ENCODE data around the gene SUFU. TPM values are rescaled to one million over a fixed set of nuclear protein-coding genes. Genes with fewer than 3 reads are reported as not detected.

Gene SUFU
- total RNA-seq, 1 donor from 2014 or later, result 6.2 TPM

DNA sequence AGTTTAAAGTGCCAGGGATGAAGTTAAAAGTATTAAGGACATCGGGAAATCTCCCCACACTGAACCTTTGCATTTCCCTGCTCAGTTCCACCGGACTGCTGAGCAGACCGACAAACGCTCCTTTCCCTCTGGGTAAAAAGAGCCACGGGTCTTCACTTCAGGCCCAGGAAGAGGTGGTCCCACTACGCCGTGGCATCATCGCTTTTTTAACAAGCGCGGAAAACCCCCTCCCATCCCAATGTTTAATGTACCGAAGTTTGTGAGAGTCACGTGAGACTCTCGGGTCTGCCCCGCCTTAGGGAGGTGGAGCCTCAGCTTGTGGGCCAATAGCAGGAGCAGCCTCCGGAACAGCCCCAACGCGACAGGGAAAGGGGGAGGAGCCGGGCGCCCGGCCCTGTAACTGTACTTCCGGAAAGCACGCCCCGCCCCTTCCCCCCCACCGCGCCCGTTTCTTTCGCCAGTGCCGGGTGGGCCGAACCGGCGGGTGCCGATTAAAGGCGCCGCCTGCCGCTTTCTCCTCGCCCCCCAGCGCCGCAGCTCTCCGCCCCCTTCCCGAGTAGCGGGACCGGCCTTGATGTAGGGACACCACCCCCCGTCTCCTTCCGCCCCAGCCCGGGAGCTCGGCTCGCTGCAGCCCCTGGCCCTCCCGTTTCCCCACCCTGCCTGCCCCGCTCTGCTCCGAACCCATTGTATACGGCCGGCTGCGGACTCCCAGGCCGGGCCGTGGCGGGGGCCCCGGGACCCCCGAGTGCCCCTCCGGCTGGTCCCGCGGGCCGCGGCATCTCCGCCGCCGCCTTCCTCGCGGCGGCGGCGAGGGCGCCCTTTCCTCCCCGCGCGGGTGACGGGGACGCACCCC, 138.3 kb downstream of the SUFU start:
- DNase-seq (ENCODE audit: low read depth), result peak; percentile 59
- TF ChIP-seq, protein P1, sequence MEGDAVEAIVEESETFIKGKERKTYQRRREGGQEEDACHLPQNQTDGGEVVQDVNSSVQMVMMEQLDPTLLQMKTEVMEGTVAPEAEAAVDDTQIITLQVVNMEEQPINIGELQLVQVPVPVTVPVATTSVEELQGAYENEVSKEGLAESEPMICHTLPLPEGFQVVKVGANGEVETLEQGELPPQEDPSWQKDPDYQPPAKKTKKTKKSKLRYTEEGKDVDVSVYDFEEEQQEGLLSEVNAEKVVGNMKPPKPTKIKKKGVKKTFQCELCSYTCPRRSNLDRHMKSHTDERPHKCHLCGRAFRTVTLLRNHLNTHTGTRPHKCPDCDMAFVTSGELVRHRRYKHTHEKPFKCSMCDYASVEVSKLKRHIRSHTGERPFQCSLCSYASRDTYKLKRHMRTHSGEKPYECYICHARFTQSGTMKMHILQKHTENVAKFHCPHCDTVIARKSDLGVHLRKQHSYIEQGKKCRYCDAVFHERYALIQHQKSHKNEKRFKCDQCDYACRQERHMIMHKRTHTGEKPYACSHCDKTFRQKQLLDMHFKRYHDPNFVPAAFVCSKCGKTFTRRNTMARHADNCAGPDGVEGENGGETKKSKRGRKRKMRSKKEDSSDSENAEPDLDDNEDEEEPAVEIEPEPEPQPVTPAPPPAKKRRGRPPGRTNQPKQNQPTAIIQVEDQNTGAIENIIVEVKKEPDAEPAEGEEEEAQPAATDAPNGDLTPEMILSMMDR (conservative IDR thresholded peaks at IDR 0.05; ENCODE audit: low read depth, low read length), result no peak

DNA sequence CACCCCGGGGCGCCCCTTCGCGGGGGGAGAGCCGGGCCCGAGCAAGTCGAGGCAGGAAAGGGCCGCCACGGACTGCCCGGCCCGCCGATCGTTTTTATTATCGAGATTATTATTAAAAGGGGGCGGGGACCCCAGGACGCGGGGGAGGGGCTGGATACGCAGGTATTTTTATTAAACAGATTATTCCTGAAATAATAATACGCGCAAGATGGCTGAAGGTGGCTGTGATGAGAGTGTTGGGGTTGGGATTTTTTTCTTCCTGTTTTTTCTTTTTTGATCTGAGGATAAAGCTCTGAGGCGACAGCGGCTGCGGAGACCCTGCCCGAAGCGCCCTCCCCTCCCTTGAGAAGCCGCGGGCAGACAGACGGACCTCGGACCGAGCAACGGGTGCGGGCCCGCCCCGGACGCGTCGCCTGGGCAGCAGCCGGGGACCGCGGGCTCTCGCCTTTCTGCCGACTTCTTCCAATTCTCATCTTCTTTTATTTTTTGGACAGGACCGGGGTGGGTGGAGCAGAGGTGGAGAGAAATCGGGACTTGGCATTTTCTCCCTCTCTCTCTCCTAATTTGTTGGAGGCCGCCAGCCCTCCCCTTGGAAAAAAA, 139.1 kb downstream of the SUFU start:
- peak overlapping the region; percentile 81 for H3K4me3 ChIP-seq (ENCODE audit: low read depth, low read length)
- TF ChIP-seq, protein P1 (conservative IDR thresholded peaks at IDR 0.05; ENCODE audit: low read depth, low read length), result no peak
- DNase-seq (ENCODE audit: low read depth), result no peak

More for the DNA sequence above, 138.3 kb downstream of the SUFU start:
- H3K4me3 ChIP-seq (ENCODE audit: low read depth, low read length), result peak overlapping the region; percentile 81

DNA sequence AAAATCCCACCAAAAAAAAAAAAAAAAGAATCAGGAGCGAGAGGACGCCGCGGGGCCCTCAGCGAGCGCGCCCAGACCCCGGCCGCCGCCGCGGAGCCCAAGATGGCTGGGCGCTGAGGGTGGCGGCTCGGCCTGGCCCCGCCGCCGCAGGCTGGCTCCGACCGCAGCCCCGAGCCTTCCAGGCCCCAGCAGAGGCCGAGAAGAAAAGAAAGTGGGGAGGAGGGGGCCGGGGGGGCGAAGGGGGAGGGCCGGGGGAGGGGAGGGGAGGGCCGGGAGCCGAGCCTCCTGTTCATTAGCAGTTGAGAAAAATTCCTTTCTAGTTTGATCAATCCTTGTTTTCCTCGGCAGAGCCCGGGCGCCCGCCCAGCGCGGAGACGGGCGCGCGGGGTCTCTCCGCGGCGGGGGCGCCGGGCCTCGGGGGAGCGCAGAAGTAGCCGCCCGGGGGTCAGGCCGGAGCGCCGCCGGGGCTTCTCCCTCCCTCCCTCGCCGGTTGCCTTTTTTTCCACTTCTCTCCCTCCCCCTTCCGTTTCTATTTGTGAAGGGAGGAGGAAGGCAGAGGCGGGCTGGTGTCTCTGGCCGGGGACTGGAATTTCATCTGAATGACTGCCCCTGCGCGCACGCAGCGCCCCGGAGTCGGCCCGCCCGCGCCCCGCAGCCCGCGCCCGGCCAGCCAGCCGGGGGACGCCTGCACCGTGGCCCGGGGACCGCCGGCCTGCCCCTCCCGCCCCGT, 139.7 kb downstream of the SUFU start:
- H3K4me3 ChIP-seq (ENCODE audit: low read depth, low read length), result peak overlapping the region; percentile 81
- no peak for DNase-seq (ENCODE audit: low read depth)
- TF ChIP-seq, protein P1 (conservative IDR thresholded peaks at IDR 0.05; ENCODE audit: low read depth, low read length), result no peak

GRCh38 chr10:102644066-102644645, 140.4 kb downstream of the SUFU start, which contains the start of gene TRIM8:
Gene TRIM8 (plus strand): TSS chr10:102644479. CDS start chr10:102644618, 139 bp downstream.
- TF ChIP-seq, protein P1 (conservative IDR thresholded peaks at IDR 0.05; ENCODE audit: low read depth, low read length), result no peak
- H3K4me3 ChIP-seq (ENCODE audit: low read depth, low read length), result peak within 1 kb of the TSS; percentile 81
- no peak for DNase-seq (ENCODE audit: low read depth)

GRCh38 chr10:102644646-102645387, 141.0 kb downstream of the SUFU start:
- peak overlapping the region; percentile 81 for H3K4me3 ChIP-seq (ENCODE audit: low read depth, low read length)
- no peak for DNase-seq (ENCODE audit: low read depth)
- TF ChIP-seq, protein P1 (conservative IDR thresholded peaks at IDR 0.05; ENCODE audit: low read depth, low read length), result peak; percentile 59

GRCh38 chr10:102645388-102645740, 141.6 kb downstream of the SUFU start:
- DNase-seq (ENCODE audit: low read depth), result peak; percentile 56
- TF ChIP-seq, protein P1 (conservative IDR thresholded peaks at IDR 0.05; ENCODE audit: low read depth, low read length), result no peak

More at GRCh38 chr10:102645388-102645740, 141.6 kb downstream of the SUFU start:
- peak overlapping the region; percentile 81 for H3K4me3 ChIP-seq (ENCODE audit: low read depth, low read length)

All from epithelial cell of proximal tubule (primary cell).